Measurements from ENCODE around the gene SPRN.
"Not testable (repeated sequence)": the region's sequence is repeated elsewhere in the genome, so short reads cannot be mapped to it uniquely, and the experiment has no call there.

Gene SPRN

GRCh38 chr10:133388973-133389818, 35.2 kb downstream of the SPRN start:
- no peaks in the 10 kb centered on the region for H3K27me3 ChIP-seq
- no peak overlapping the region for H3K27ac ChIP-seq
- no peaks in the 10 kb centered on the region for H3K36me3 ChIP-seq
- peak overlapping the region in 1 of 2 experiments; percentile 20 for H3K4me3 ChIP-seq (ENCODE audit: low read depth in 1 of 2, low read length in 1 of 2)
- no peaks in the 10 kb centered on the region for H3K9me3 ChIP-seq
- TF ChIP-seq CTCF (IDR thresholded peaks at IDR 0.05): no peak
- H3K4me1 ChIP-seq (ENCODE audit: control insufficient read depth in 1 of 2, insufficient read depth in 1 of 2, low read depth in 1 of 2, low read length in 1 of 2): peaks cover 16 to 21% of the 10 kb centered on the region in 2 experiments

GRCh38 chr10:133388236-133388972, 36.0 kb downstream of the SPRN start:
- no peak overlapping the region for H3K4me3 ChIP-seq (ENCODE audit: low read depth in 1 of 2, low read length in 1 of 2)
- H3K36me3 ChIP-seq: no peaks in the 10 kb centered on the region
- no peaks in the 10 kb centered on the region for H3K9me3 ChIP-seq
- H3K27ac ChIP-seq: no peak overlapping the region
- TF ChIP-seq CTCF (IDR thresholded peaks at IDR 0.05): no peak
- no peaks in the 10 kb centered on the region for H3K27me3 ChIP-seq
- peaks cover 11 to 14% of the 10 kb centered on the region in 2 experiments for H3K4me1 ChIP-seq (ENCODE audit: control insufficient read depth in 1 of 2, insufficient read depth in 1 of 2, low read depth in 1 of 2, low read length in 1 of 2)

- H3K36me3 ChIP-seq: not testable (repeated sequence)
Observed at GRCh38 chr10:133386951-133387350, 37.5 kb downstream of the SPRN start.

GRCh38 chr10:133385214-133385613, 39.2 kb downstream of the SPRN start:
- TF ChIP-seq CTCF (IDR thresholded peaks at IDR 0.05): no peak
- no peaks in the 10 kb centered on the region for H3K9me3 ChIP-seq
- no peak overlapping the region for H3K27ac ChIP-seq
- H3K27me3 ChIP-seq: peaks cover 23% of the 10 kb centered on the region
- H3K4me1 ChIP-seq (ENCODE audit: control insufficient read depth in 1 of 2, insufficient read depth in 1 of 2, low read depth in 1 of 2, low read length in 1 of 2): peaks cover 10 to 11% of the 10 kb centered on the region in 2 experiments
- no peaks in the 10 kb centered on the region for H3K36me3 ChIP-seq
- H3K4me3 ChIP-seq (ENCODE audit: low read depth in 1 of 2, low read length in 1 of 2): no peak overlapping the region

More at GRCh38 chr10:133386951-133387350, 37.5 kb downstream of the SPRN start:
- H3K9me3 ChIP-seq; H3K4me3 ChIP-seq (ENCODE audit: low read depth in 1 of 2, low read length in 1 of 2); H3K27ac ChIP-seq; H3K27me3 ChIP-seq: not testable (repeated sequence)
- H3K4me1 ChIP-seq (ENCODE audit: control insufficient read depth in 1 of 2, insufficient read depth in 1 of 2, low read depth in 1 of 2, low read length in 1 of 2): peaks cover 10 to 11% of the 10 kb centered on the region in 2 experiments

GRCh38 chr10:133384071-133384470, 40.4 kb downstream of the SPRN start:
- Histone ChIP-seq H3K36me3 (no peaks in the 10 kb centered on the region), H3K4me1 (ENCODE audit: control insufficient read depth in 1 of 2, insufficient read depth in 1 of 2, low read depth in 1 of 2, low read length in 1 of 2) (peaks cover 3 to 7% of the 10 kb centered on the region in 2 experiments), H3K9me3 (no peaks in the 10 kb centered on the region), H3K27ac (no peak overlapping the region), H3K27me3 (peaks cover 34% of the 10 kb centered on the region), H3K4me3 (ENCODE audit: low read depth in 1 of 2, low read length in 1 of 2) (no peak overlapping the region)
- TF ChIP-seq CTCF (IDR thresholded peaks at IDR 0.05): no peak

GRCh38 chr10:133383551-133383950, 40.9 kb downstream of the SPRN start:
- H3K27ac ChIP-seq: no peak overlapping the region
- no peak for TF ChIP-seq CTCF (IDR thresholded peaks at IDR 0.05)
- peaks cover 38% of the 10 kb centered on the region for H3K27me3 ChIP-seq

More at GRCh38 chr10:133383551-133383950, 40.9 kb downstream of the SPRN start:
- Histone ChIP-seq H3K4me3 (ENCODE audit: low read depth in 1 of 2, low read length in 1 of 2) (no peak overlapping the region), H3K9me3 (no peaks in the 10 kb centered on the region), H3K4me1 (ENCODE audit: control insufficient read depth in 1 of 2, insufficient read depth in 1 of 2, low read depth in 1 of 2, low read length in 1 of 2) (peaks cover 1 to 10% of the 10 kb centered on the region in 2 experiments), H3K36me3 (no peaks in the 10 kb centered on the region)
